VCaP (cell line): ENCODE results near the gene PODN.

Source experiments
- H3K27ac ChIP-seq: fragments of 450-650 bp; 2 replicates; pipeline ENCODE4 v1.5.1; 2017
- CTCF ChIP-seq: fragments of 450-650 bp; conservative IDR thresholded peaks from 2 replicates; pipeline ENCODE4 v1.5.1; 2017; ENCODE audit warnings: mild to moderate bottlenecking, moderate library complexity

PODN gene

GRCh38 chr1:53108646-53109580 is 46.9 kb downstream of the PODN start:
- TF ChIP-seq CTCF: no peak
- peak overlapping the region; percentile 99 for H3K27ac ChIP-seq

GRCh38 chr1:53110370-53111072 is 48.5 kb downstream of the PODN start:
- TF ChIP-seq CTCF: no peak
- peak overlapping the region; percentile 99 for H3K27ac ChIP-seq

DNA sequence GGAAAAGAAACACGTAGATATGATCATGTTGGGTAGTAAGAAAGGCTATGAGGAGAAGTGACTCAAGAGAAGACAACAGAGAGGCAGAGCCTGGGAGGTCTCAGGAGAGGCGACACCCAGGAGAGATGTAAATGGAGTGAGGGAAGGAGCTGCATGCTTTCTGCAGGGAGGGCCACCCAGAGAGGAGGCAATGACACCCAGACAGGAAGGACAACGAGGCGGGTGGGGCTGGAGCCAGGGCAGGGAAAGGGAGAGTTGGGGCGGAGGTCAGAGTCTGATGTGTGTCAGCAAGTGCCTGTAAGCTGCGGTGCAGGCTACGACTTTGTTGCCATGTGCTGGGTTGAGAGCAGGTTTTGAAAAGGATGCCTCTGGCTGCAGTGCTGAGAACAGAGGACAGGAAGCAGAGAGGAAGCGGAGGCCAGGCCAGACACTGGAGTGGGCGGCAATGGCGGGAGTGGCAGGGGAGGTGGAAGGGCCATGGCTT is 49.1 kb downstream of the PODN start:
- no peak for TF ChIP-seq CTCF
- peak overlapping the region; percentile 99 for H3K27ac ChIP-seq

- no peak for TF ChIP-seq CTCF
- peak overlapping the region; percentile 99; the same call in 1 of the 2 replicates for H3K27ac ChIP-seq
These were observed 49.7 kb downstream of the PODN start for GRCh38 chr1:53111693-53112092.

DNA sequence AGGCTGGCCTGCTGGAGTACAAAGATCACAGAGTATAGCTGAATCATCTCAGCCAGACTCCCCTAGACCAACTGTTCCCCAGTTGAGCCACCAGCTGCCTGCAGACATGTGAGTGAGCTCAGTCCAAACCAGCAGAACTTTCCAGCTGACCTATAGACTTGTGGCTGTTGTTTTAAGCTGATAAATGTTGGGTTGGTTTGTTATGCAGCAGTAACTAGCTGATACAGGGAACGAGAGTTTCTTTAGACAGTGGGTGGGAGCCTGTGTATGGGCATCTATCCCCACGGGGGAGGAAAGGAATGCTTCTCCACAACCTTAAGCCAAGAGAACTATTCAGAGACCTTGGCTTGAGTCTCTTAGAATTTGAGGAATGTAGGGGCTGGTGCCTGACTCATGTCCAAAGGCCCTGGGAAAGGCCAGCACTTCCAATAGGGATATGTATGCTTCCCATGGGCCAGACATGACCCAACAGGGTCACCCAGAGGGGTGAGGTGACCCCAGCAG is 50.3 kb downstream of the PODN start:
- no peak for TF ChIP-seq CTCF
- peak overlapping the region; percentile 99; the same call in 1 of the 2 replicates for H3K27ac ChIP-seq

DNA sequence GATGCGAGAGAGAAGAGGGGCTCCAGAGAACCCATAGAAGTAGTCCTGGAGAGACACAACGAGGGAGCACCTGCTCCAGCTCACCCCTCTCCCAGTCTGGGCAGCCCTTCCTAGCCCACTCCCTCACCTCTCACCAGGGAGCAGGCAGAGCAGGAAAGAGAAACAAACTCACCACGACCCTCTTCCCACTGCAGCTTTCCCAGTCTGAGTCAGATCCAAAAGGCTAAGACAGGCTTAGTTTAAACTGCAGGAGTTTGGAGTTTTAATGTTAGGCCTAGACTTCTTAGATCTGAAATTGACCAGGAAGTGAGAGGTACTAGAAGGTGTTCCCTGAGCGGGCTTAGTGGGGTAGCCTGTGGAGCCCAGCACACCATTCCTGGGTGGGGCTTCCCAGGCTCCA is 50.8 kb downstream of the PODN start:
- peak overlapping the region; percentile 99; the same call in 1 of the 2 replicates for H3K27ac ChIP-seq
- TF ChIP-seq CTCF: no peak

- TF ChIP-seq CTCF: no peak
- H3K27ac ChIP-seq: peak overlapping the region; percentile 99; the same call in 1 of the 2 replicates
These were observed 52.1 kb downstream of the PODN start for GRCh38 chr1:53114090-53114489.
